Activated naive CD8-positive, alpha-beta T cell treated with anti-CD3 and anti-CD28 coated beads, Interleukin-2, amount 50 U/mL, for 24 hours (primary cell): ENCODE results near the gene ZSWIM3.
"Not testable (repeated sequence)": the region's sequence is repeated elsewhere in the genome, so short reads cannot be mapped to it uniquely, and the experiment has no call there.

Experiments used
- ATAC-seq: fragments of 150-1000 bp; cut with Tn5 transposase; one replicate; pipeline ENCODE4 v1.10.0; 2021
- DNase-seq: peaks from one replicate; pipeline ENCODE4 v3.0.0; 2021
- H3K27ac Mint-ChIP-seq: one replicate; pipeline ENCODE4 v1.8.0; 2021; ENCODE audit warnings: mild to moderate bottlenecking, mixed read lengths
- H3K27me3 Mint-ChIP-seq: one replicate; pipeline ENCODE4 v1.8.0; 2021; ENCODE audit warnings: mixed read lengths
- H3K36me3 Mint-ChIP-seq: one replicate; pipeline ENCODE4 v1.8.0; 2021; ENCODE audit warnings: low read depth, mixed read lengths
- H3K4me1 Mint-ChIP-seq: one replicate; pipeline ENCODE4 v1.8.0; 2021; ENCODE audit warnings: mixed read lengths
- H3K4me3 Mint-ChIP-seq: one replicate; pipeline ENCODE4 v1.8.0; 2021; ENCODE audit warnings: mild to moderate bottlenecking, moderate library complexity, mixed read lengths
- H3K9me3 Mint-ChIP-seq: one replicate; pipeline ENCODE4 v1.8.0; 2021; ENCODE audit warnings: mixed read lengths

The ZSWIM3 gene

DNA sequence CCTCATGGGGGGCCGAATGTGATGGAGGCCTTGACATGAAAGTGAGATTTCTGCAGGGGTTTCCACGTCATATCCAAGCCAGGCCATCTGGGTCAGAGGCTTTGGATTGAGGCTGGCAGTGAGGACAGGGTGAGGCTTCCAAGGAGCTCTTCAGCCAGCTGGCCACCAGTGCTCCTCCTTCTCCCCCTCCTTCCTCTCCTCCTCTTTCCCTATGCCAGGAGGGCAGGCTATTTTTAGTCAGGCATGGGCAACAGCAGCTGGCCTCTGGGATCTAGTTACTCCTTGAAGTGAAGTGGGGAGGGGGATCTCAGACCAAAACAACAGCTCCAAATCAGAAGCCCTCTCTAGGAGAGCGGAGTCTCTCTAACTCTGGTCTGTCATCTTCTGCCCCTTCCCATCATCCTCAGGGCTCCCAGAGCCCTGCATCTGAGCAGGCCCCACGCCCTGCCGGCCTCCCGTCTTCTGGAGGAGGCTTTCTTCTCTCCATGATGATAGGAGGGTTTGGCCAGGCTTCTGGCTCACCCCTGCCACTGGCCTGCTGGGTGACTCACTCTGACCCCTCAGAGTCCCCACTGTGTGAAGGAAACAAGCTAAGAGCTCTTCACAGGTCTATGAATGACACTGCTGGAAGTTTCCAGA, 30.9 kb upstream of the ZSWIM3 start:
- no peak overlapping the region for H3K4me3 Mint-ChIP-seq
- H3K9me3 Mint-ChIP-seq: no peaks in the 10 kb centered on the region
- no peak for ATAC-seq
- H3K27me3 Mint-ChIP-seq: peaks cover 30% of the 10 kb centered on the region
- H3K27ac Mint-ChIP-seq: no peak overlapping the region
- no peak for DNase-seq
- H3K4me1 Mint-ChIP-seq: peaks cover 12% of the 10 kb centered on the region
- H3K36me3 Mint-ChIP-seq: no peaks in the 10 kb centered on the region

DNA sequence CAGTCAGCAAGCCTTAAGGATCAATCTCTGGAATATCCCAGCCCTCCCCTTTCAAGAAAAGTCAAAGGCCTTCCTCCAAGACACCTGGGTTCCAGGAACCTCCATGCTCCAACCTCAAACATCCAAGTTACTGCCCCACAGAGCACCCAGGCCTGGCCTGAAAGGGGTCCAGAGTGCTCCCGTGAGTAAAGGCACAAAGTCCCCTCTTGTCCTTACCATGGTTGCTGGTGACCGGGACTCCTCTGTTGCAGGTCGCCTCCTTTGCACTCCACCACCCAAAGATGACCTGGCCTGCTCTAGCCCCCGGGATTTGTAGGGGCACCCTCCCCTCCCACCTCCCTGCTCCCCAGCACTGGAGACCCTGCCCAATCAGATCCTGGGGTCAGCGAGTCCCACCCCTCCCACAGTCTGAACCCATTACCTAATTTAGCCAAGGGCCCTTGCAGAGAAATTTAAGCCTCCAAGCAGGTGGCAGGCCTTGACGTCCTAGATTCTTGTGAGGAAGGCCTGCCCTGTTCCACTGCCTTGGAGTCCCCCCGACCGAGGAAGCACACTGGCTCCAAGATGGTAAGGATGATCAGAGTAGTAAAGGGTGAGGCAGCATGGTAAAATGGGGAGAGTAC, 30.3 kb upstream of the ZSWIM3 start, which contains the start of gene TNNC2:
Gene TNNC2 (minus strand): TSS at position 283 of the 623 bp plus-strand sequence. CDS start 64 bp downstream, at position 219.
- no peaks in the 10 kb centered on the region for H3K9me3 Mint-ChIP-seq
- DNase-seq: no peak
- no peak for ATAC-seq
- no peak within 1 kb of the TSS for H3K27ac Mint-ChIP-seq
- peaks cover 12% of the 10 kb centered on the region for H3K4me1 Mint-ChIP-seq
- H3K4me3 Mint-ChIP-seq: no peak within 1 kb of the TSS
- no peaks in the 10 kb centered on the region for H3K36me3 Mint-ChIP-seq
- peaks cover 29% of the 10 kb centered on the region for H3K27me3 Mint-ChIP-seq

DNA sequence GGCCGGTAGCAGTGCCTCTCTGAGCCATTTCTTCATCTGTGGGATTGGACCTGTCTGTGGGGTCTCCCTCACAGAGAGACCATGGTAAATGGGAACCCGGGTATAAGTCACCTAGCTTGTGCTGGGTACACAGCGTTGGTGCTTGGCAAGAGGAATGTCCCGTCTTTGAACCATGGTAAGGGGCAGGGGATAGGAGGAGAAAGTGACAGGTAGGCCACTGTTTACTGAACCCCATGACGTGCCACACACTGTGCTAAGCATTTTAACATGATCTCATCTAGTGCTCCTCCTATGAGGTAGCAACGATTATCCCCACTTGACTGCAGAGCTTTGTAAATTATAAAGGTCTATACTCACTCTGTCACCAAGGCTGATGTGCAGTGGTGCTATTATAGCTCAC, 29.7 kb upstream of the ZSWIM3 start:
- Mint-ChIP-seq H3K27me3 (peaks cover 25% of the 10 kb centered on the region), H3K36me3 (no peaks in the 10 kb centered on the region), H3K27ac (no peak overlapping the region), H3K9me3 (no peaks in the 10 kb centered on the region), H3K4me1 (peaks cover 12% of the 10 kb centered on the region), H3K4me3 (no peak overlapping the region)
- ATAC-seq (peak; percentile 15), DNase-seq (no peak)

DNA sequence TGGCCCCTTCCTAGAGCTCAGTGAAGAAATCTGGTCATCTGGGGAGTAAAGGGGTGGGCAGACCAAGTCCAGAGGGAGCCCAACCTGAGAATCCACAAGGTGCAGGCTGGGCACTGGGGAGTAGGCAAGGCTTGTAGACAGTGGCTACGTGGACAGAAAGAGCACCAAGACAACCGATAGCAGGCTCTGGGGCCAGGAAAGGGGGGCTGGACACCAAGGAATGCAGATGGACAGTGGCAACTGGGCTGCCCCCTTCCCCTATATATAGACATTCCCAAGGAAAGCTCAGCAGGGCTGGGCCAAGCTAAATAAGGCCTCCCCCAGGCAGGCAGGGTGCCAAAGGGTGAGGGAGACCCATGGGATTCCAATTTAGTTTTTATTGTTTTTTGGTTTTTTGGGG, 28.8 kb upstream of the ZSWIM3 start:
- ATAC-seq (no peak), DNase-seq (no peak)
- Mint-ChIP-seq H3K4me1 (peaks cover 15% of the 10 kb centered on the region), H3K27ac (no peak overlapping the region), H3K36me3 (no peaks in the 10 kb centered on the region), H3K4me3 (no peak overlapping the region), H3K27me3 (peaks cover 23% of the 10 kb centered on the region), H3K9me3 (no peaks in the 10 kb centered on the region)

DNA sequence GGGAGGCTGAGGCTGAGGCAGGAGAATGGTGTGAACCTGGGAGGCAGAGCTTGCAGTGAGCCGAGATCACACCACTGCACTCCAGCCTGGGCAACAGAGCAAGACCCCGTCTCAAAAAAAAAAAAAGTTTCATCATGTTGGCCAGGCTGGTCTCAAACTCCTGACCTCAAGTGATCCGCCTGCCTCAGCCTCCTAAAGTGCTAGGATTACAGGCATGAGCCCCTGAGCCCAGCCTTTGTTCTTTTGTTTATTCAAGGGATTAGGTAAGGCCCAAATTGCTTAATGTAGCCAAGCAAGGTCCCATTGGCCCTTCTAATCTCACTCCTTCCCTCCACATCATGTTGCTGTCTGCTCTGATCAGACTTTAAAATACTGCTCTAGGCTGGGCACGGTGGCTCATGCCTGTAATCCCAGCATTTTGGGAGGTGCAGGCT, 27.7 kb upstream of the ZSWIM3 start:
- not testable (repeated sequence) for H3K27ac Mint-ChIP-seq, H3K9me3 Mint-ChIP-seq, DNase-seq, H3K4me3 Mint-ChIP-seq, H3K36me3 Mint-ChIP-seq, ATAC-seq
- peaks cover 11% of the 10 kb centered on the region for H3K4me1 Mint-ChIP-seq
- peaks cover 13% of the 10 kb centered on the region for H3K27me3 Mint-ChIP-seq

DNA sequence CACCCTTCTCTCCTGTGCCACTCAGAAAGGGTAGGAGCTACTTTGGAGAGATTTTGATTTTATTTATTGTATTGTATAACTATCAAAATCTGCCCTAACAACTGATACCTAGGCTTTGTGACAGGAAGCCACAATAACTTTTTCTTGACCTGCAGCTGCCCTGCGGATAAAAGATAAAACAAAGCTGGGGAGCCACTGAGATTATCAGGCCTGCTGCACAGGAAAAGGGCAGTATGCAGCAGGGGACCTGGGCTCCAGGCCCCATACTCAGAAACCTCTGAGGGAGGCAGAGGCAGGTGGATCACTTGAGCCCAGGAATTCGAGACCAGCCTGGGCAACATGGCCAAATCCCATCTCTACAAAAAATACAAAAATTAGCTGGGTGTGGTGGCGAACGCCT, 24.8 kb upstream of the ZSWIM3 start:
- Mint-ChIP-seq H3K36me3 (no peaks in the 10 kb centered on the region), H3K4me1 (peaks cover 9% of the 10 kb centered on the region), H3K9me3 (no peaks in the 10 kb centered on the region), H3K27ac (no peak overlapping the region), H3K4me3 (peak overlapping the region; percentile 75), H3K27me3 (peaks cover 11% of the 10 kb centered on the region)
- no peak for ATAC-seq
- DNase-seq: no peak

DNA sequence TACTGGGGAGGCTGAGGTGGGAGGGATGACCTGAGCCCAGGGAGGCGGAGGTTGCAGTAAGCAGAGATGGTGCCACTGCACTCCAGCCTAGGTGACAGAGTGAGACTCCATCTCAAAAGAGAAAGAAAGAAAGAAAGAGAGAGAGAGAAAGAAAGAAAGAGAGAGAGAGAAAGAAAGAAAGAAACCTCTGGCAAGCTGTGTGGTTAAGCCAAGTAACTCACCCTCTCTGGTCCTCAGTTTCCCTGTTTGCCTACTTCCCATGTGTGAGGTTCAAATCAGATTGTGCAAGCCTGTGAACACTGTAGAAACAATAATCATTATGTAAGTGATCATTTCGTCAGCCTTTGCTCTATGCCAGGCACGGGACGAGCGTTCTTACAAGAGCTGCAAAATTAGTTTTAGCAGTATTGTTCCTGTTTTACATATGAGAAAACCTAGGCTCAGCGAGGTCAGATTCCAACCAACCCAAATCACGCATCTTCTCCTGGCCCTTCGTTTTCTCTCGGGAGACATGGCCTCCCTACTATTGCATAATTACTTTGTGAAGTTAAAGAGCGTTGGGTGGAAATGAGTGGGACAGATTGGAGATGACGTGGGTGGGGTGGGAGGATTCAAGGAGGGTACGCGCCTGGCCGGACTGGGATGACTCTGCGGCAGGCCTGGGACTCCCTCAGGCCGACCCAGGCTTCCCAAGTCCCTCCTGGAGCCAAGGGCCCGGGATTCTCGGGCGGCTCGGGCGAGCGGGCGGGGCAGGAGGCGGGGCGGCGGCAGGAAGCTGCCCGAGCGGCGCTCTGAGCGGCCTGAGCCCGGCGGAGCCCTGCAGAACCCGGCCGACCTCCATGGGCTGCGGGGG, 24.2 kb upstream of the ZSWIM3 start, which contains the start of gene SNX21:
Gene SNX21 (plus strand): TSS at position 770 of the 853 bp plus-strand sequence. CDS start 121 bp downstream, outside the sequence.
- no peaks in the 10 kb centered on the region for H3K36me3 Mint-ChIP-seq
- ATAC-seq (peak; percentile 52), DNase-seq (peak; percentile 35)
- no peak within 1 kb of the TSS for H3K27ac Mint-ChIP-seq
- no peaks in the 10 kb centered on the region for H3K9me3 Mint-ChIP-seq
- peaks cover 9% of the 10 kb centered on the region for H3K4me1 Mint-ChIP-seq
- H3K4me3 Mint-ChIP-seq: peak within 1 kb of the TSS; percentile 75
- H3K27me3 Mint-ChIP-seq: peaks cover 11% of the 10 kb centered on the region

DNA sequence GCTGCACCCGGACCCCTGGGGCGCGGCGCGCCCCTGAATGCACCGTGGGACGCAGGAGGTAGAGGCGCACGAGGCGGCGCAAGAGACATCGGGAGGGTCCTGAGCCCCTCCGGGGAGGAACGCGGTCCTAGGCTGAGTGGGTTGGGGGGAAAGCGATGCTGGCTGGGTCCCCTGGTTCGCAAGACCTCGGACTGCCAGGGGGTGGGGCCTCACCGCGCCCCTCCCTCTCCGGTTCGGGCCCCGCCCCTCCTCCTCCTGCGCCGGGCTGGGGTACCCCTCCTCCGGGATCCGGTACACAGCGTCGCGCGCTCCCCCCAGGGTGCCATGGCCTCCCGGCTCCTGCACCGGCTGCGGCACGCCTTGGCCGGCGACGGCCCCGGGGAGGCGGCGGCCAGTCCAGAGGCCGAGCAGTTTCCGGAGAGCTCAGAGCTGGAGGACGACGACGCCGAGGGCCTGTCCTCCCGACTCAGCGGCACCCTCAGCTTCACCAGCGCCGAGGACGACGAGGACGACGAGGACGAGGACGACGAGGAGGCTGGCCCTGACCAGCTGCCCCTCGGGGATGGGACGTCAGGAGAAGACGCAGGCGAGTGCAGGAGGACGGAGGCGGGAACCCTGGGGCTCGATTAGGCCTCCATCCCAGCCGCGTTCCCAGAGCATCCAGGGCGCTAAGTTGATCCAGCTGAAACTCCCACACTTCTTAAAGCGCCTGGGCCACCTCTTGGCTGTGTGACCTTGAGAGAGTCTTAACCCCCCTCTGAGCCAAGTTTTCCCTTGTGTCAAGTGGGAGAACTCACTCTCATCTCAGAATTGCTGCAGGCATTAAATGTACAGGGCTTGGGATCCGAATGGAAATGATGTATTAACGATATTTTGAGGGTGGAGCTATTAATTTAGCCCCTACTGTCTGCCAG, 23.3 kb upstream of the ZSWIM3 start:
- DNase-seq (peak; percentile 43), ATAC-seq (peak; percentile 73)
- Mint-ChIP-seq H3K27ac (no peak overlapping the region), H3K4me1 (peaks cover 9% of the 10 kb centered on the region), H3K9me3 (no peaks in the 10 kb centered on the region), H3K36me3 (no peaks in the 10 kb centered on the region), H3K27me3 (peaks cover 11% of the 10 kb centered on the region), H3K4me3 (peak overlapping the region; percentile 38)

DNA sequence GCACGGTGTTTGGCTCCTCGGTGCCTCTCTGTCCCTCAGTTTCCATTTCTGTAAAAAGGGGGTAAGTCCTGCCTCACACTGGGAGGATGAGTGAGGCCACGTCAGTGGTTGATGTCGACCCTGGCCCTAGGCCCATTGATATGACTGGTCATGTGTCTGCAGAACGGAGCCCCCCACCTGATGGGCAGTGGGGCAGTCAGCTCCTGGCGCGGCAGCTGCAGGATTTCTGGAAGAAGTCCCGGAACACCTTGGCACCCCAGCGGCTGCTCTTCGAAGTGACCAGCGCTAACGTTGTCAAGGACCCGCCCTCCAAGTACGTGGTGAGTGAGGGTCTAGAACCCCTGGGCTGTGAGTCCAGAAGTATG, 22.6 kb upstream of the ZSWIM3 start:
- DNase-seq (no peak), ATAC-seq (no peak)
- Mint-ChIP-seq H3K4me3 (peak overlapping the region; percentile 38), H3K27me3 (peaks cover 11% of the 10 kb centered on the region), H3K9me3 (no peaks in the 10 kb centered on the region), H3K27ac (no peak overlapping the region), H3K36me3 (no peaks in the 10 kb centered on the region), H3K4me1 (peaks cover 9% of the 10 kb centered on the region)

DNA sequence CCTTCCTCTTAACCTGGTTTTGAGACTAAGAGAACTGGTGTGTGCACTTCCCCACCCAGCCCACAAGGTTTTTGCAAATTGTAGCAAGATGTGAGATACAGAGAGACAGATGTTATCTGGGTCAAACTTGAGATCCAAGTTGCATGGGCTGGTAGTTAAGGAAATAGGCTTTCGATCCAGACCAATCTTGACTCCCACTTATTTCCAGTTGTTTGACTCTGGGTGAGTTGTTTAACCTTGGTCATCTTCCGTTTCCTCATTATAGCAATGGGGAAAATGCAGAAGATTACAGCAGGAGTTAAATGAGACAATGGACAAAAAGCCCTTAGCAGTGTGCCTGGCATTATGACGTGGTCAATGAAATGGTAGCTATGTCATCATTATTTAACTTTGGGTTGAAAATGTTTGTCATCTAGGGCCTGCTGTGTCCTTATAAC, 22.1 kb upstream of the ZSWIM3 start:
- Mint-ChIP-seq H3K36me3 (no peaks in the 10 kb centered on the region), H3K9me3 (no peaks in the 10 kb centered on the region), H3K4me3 (no peak overlapping the region), H3K4me1 (peaks cover 9% of the 10 kb centered on the region), H3K27ac (no peak overlapping the region), H3K27me3 (peaks cover 9% of the 10 kb centered on the region)
- DNase-seq: no peak
- no peak for ATAC-seq

DNA sequence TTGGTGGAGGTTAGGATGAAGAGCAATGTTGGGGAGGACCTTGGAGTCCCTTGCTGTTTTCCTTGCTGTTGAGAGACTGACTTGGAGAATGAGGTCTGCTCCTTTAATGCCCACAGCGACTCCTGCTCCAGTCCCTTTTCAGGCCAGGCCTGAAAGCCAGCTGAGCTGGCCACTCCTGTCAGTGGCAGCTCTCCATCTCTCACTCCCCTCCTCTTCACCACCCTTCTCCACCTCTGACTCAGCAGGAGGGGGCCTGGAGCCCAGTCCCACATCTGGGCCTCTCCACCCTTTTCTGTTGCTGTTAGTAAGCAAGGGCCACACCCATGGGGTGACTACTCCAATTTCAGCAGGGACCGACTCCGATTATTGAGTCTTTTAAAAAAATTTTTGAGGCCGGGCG, 21.6 kb upstream of the ZSWIM3 start:
- Mint-ChIP-seq H3K27ac (no peak overlapping the region), H3K9me3 (no peaks in the 10 kb centered on the region), H3K27me3 (peaks cover 8% of the 10 kb centered on the region), H3K36me3 (no peaks in the 10 kb centered on the region), H3K4me3 (no peak overlapping the region), H3K4me1 (peaks cover 9% of the 10 kb centered on the region)
- no peak for ATAC-seq
- DNase-seq: no peak

DNA sequence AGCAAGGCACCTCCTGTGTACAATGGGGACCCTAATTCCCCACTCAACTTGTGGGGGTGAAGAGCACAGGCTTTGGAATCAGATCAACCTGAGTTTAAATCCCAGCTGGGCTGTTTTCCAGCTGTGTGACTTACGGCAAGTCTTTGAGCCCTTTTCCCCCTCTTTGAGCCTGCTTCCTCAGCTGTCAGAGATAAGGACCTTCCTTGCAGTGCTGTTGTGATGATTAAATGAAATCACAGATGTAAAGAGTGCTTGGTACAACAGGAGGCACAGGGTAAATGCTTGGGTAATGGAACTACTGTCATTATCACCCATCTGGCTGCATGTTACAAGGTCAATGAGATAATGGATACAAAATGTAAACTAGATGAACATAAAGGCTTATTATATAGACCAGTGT, 20.6 kb upstream of the ZSWIM3 start:
- ATAC-seq (no peak), DNase-seq (no peak)
- no peaks in the 10 kb centered on the region for H3K9me3 Mint-ChIP-seq
- H3K4me3 Mint-ChIP-seq: no peak overlapping the region
- peaks cover 9% of the 10 kb centered on the region for H3K4me1 Mint-ChIP-seq
- no peaks in the 10 kb centered on the region for H3K36me3 Mint-ChIP-seq
- H3K27me3 Mint-ChIP-seq: peaks cover 5% of the 10 kb centered on the region
- no peak overlapping the region for H3K27ac Mint-ChIP-seq

DNA sequence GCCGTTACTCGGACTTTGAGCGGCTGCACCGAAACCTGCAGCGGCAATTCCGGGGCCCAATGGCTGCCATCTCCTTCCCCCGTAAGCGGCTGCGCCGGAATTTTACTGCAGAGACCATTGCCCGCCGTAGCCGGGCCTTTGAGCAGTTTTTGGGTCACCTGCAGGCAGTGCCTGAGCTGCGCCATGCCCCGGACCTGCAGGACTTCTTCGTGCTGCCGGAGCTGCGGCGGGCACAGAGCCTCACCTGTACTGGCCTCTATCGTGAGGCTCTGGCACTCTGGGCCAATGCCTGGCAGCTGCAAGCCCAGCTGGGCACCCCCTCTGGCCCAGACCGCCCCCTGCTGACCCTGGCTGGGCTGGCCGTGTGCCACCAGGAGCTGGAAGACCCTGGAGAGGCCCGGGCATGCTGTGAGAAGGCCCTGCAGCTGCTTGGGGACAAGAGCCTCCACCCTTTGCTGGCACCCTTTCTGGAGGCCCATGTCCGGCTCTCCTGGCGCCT, 16.7 kb upstream of the ZSWIM3 start:
- DNase-seq: no peak
- H3K4me3 Mint-ChIP-seq: no peak overlapping the region
- no peaks in the 10 kb centered on the region for H3K4me1 Mint-ChIP-seq
- no peak for ATAC-seq
- no peaks in the 10 kb centered on the region for H3K9me3 Mint-ChIP-seq
- H3K27me3 Mint-ChIP-seq: no peaks in the 10 kb centered on the region
- no peak overlapping the region for H3K27ac Mint-ChIP-seq
- peaks cover 11% of the 10 kb centered on the region for H3K36me3 Mint-ChIP-seq
